Muscle of arm (tissue), 12 donors: ENCODE measurements around the gene WIPF1. TPM values are rescaled to one million over a fixed set of nuclear protein-coding genes. Genes with fewer than 3 reads are reported as not detected.
A peak's percentile ranks its signal among the peaks of the same experiment; 100 is the strongest.

Experiments
- DNase-seq: peaks from one replicate; pipeline ENCODE4 v3.0.0-alpha.2; 2013
- polyA plus RNA-seq, 12 donors: library from polyadenylated mRNA; unstranded; fragments of 120-200 nt; gene quantifications; one replicate each; pipeline ENCODE4 v1.2.1, GENCODE V29; 2013; ENCODE audit not compliant: insufficient read length in 12 of 12

The WIPF1 gene
- polyA plus RNA-seq, 12 donors = 33.2 to 68.3 (median 43.9) TPM; not detected in 1

DNA sequence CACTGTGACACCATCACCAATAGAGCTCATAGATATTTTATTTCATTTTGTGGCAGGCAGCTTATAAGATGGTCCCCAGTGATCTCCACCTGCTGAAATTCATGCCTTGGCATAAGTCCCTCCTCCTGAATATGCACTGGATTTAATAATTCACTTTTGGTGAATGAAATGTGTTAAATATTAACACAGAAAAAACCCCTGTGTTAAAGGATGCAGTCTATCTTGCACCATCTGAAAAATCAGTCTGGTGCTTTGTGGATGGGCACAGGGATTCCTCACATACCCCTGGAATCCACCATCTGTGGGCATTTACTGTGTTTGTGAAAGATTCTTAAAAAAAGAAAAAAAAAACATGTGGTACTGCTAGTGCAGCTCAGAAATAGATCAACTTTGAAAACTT, 26.1 kb upstream of the WIPF1 start:
- DNase-seq = no peak

DNA sequence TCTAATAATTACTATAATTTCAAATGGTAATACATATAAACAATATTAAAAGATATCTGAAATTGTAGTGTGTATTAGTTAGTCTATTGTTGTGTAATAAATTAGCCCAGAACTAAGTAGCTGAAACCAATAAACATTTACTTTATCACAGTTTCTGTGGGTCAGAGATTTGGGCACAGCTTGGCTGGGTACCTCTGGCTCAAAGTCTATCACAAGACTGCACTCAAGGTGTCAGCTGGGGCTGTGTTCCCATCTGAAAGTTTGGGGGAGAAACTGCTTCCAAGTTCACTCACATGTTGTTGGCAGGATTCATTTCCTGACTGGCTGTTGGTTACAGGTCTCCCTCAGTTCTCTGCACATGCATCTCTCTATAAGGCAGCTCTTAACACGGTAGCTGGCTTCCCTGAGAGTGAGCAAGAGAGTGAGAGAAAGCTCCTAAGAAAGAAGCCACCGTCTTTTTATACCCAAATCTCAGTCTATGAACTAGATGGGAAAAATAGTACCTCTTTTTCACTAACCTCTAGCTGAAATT, 25.6 kb upstream of the WIPF1 start:
- no peak for DNase-seq

DNA sequence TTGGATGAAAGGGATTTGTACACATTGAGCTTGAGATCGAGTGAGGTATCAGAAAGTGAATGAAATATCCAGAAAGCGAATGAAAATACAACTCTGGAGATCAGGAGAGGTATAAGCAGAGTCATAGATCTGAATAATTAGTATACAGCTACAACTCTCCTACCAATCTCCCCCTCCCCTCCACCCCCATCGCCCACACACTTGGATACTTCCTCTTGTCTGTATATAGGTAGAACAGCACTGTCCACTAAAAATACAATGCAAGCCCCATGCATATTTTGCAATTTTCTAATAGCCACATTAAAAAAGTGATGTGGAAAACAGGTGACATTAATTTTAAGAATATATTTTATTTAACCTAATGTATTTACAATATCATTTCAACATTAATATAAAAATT, 23.7 kb upstream of the WIPF1 start:
- DNase-seq = no peak

DNA sequence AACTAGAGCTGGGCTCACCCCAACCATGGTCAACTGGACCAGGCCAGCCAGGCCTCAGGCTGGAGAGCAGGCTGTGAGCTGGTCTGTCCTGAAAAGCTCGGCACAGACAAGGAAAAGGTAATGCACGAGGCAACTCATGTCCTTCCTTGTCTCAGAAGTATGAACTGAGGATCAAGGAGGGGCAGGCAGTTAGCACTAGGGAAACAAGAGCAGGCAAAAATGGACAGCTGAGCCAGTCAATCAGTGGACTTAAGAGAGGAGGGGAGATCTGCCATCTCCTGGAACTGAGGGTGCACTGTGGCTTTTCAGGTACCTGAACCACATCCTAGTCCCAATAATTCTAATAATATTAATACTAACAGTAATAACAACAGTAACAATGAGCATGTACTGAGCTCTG, 20.6 kb upstream of the WIPF1 start:
- no peak for DNase-seq

DNA sequence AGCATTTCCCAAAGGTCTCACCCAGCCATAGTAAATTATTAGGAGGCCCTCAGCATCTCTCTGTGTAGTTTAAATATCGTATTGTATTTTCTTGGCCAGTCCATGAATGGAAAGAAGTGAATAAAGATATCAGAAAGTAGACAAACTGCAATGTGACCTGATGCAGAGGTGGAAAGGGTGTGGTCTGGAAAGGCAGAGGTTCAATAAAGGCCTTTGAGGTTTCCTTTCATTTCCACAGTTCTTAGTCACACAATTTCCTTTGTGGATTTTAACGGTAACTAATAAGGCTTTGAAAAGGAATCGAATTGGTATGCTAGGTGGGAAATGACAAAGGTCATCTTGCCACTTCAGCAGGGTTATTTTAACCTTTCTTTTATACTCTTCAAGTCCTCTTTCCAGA, 20.1 kb upstream of the WIPF1 start:
- DNase-seq = no peak

DNA sequence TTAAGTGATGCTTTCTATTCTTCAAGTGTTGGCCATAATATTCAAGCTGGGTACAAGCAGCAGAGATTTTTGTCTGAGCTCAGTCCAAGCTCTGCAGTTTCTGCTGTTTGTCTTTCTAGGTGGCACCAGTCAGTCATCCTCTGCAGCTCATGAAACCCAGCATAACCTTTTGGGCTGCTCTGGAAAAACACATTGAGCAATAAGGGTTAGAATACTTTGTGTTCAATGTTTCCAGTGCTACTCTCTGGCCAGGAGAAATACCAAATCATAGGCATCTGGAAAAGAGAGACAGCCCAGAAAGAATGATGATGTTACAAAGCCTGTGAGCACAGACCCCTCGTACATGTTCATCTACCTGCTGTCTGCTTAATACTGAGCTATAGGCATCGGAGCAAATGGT, 19.5 kb upstream of the WIPF1 start:
- DNase-seq = no peak

DNA sequence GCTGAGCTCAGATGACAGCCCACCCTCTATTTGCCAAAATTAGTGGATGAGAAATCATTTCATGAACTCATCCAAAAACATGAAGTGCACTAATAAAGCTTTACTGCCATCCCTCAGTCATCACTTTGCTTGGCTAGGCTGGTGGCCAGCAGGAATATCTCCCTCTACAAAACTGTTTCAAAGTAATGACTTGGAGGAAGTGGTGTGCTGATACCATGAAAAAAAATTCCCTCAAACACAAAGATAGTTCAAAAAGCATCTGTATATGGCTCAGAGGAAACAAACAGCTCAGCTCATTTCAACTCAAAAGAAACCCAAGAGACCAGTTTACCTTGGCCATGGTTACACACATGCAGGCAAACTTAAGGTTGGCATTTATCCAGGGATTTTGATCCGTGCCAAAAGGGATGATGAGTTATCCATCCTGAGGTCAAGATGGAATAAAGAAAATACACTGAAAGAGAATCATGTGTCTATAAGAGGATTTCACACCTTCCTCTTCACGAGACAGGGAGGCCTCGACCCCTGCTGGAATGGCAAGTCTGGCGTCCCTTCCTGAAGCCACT, 18.4 kb upstream of the WIPF1 start:
- DNase-seq = peak; percentile 57

DNA sequence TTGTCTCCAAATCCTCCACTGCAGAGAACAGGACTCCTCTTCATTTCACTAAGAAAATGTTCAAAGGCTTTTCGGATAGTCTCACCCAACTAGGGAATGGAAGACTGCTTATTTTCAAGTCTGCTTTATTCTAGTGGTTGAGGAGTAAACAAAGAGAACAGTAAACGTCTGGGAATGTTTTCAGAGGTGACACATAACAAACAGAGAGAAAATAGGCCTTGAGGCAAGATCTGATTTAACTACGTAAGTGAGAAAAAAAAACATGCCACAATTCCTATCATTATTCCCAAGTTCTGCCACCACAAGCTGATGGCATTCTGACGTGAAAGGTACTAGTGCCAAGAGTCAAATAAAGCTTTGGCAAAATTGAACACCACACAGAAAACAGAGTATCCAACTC, 16.7 kb upstream of the WIPF1 start:
- DNase-seq = no peak

DNA sequence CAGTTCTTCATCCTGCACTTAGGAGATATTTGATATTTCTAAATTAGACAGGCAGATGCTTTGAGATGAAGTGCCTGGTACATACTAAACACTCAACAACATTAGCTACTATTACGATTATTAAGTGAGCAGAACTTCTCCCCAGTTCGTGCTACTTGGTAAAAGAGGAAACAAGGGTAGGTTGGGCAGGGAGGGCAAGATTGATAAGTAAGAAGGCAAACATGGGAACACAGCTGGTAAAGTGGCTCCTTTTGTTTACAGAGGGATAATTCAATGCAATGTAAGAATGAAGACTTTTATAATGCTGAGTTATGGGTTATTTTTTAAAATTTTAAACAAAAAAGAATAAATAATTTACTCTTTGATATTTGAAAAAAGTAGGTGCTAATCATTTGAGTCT, 15.9 kb upstream of the WIPF1 start:
- no peak for DNase-seq

DNA sequence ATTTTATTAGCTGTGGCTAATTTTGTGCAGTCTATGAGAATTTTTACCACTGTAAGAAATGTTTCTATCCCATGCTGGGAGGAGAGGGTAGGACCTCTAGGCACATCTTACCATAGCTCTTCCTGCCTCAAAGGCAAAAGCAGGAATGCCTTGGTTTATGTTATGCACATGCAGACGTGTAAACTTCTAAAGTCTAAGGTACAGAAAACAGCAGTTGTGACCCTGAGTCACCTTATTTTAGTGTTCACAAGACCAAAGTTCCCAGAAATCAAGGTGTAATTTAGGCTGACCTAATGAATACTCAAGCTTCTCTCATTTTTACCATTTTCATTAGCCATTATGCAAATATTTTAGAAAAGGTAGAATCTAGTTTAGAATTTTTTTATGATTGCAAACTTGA, 15.4 kb upstream of the WIPF1 start:
- DNase-seq = no peak

DNA sequence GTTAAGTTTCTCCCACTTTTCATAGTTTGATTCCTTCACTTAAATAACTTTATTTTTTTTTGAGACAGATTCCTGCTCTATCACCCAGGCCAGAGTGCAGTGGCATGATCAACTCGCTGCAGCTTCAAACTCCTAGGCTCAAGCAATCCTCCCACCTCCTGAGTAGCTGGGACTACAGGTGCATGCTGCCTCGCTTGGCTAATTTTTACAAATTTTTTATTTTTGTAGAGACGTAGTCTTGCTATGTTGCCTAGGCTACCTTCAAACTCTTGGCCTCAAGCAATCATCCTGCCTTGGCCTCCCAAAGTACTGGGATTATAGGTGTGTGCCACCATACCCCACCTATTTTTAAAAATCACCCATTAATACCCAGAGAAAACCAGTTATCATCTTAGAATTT, 14.2 kb upstream of the WIPF1 start:
- no peak for DNase-seq

DNA sequence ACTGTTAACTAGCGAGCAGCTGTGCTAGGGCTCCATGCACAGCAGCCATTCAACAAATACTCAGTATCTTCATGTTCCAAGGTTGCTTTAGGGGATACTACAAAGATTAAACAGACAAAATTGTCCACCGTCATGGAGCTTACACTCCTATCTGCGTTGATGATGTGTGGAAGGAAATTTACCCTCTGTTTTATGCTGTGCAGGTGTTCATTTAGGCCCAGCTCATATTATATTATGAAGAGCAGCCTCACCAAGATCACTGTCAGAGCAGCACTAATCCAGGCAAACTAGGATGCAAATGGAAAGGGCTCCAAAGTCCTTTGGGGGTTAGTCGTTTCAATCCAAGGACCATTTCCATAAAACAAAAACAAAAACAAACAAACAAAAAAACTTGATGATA, 13.4 kb upstream of the WIPF1 start:
- DNase-seq = no peak

DNA sequence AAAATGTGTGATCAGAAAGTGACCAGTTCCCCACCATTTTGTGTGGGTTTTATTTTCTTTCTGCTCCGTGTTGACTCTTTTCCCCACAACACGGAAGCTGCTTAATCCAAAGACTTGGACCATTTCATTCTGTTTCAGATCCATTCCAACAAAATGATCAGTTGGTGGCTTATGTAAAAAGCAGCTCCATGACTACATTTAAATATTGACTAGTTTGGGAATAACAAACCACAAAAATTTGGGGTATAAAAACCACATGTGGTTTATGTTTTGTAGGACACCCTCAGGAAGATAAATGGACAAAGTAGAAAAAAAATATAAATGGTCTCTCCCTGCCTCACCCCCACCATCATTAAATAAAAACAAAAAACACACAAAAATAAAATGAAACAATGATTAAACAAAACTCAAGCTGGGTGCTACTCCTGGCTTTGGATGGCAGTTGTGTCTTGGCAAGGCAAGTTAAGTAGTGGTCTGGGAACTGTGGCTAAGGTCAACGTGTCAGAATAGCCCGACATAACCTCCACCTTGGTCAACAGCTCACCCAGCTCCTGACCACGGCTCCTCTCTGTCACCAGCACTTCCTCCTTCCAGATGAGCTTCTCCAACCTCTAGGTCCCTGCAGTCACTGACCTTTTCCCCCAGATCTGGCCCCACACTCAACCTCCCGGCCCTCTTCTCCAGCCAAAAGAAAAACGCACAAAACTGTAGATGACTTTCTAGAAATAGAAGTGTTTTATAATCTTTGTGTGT, 12.8 kb upstream of the WIPF1 start:
- no peak for DNase-seq

DNA sequence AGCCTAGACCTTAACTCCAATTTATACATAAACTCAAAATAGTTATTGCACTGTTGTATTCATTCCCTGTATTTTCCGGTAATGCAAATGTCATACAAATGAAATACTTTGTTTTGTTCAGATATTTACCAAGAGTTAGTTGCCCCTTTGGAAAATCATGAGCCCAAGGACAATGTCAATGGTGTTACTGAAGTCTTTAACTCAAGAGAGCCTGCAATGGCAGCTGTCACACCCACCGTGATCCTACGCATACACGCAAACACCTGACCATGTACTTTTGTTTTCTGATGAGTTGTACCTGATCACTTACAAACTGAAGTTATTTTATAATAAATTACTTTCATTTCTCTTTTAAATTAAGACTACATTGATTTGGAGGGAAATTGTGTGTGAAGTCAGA, 11.7 kb upstream of the WIPF1 start:
- DNase-seq = no peak

DNA sequence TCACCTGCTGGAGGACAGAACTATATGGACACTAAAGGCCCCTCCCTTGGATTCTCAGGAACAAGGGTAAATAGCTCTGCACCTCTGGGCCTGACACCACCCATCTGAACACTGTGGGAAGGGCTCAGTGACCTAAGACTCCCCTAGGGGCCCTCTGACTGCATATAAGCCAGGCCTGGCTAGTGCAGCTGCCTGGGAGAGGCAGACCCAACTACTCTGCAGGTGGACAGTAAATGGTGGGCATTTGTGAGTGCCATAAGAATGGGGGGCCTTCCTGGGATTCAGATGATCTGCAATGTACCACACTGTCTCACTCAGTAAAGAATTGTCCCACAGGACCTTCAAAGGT, 11.2 kb upstream of the WIPF1 start:
- no peak for DNase-seq

DNA sequence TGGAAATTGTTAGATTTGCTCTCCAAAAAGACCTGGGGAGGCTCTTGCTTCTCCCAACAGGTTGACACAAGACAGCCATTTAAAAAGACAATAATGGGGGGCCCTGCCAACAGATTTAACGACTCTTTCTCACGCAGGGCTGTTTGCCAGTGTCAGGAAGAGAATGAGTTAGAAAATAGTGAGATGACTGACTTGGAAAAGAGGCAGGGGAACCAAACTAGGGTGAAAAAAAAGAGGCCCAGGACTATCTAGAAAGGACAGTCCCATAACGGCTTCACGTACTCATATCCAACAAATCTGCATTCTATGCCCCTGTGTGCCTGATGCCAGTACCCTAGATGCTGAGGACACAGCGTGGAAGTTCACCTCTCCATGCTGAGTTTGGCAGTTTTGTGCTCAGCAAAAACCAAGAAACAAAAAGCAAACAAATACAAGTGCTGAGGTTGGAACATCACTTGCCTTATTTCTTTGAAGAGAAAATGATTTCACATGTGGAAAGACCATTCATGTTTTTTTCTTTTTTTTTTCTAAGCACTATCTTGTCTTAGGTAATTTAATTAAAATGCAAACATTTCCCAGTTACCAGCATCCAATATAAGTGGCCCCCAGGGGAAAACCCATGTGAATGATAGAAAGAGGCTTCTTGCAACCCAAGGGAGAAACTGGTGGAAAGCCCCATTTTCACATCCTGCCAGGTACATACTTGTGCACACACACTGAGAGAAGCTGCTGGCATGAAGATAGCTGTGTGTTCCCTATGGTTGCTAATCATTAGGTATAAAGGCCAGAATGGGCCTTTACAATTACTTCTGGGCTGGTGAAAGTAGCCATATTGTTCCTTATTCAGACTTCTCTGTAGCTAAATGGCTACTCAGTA, 10.6 kb upstream of the WIPF1 start:
- DNase-seq = no peak

DNA sequence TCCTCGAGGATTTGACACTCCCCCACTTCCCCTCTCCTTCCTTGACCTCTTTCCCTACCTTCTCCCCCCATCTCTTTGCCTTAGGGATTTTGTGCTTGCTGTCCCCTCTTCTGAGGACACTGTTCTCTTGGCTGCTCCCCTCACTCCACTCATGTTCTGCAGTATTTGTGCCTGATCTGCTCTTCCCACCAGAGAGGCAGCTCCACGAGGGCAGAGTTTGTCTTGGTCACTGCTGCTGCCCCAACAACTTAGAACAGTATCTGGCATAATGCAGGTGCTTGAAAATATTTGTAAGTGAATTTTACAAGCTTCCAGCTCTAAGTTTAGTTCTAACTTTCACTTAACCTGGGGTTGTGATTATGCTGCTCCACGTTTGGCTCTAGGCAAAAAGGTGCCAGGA, 10.0 kb upstream of the WIPF1 start:
- DNase-seq = no peak

DNA sequence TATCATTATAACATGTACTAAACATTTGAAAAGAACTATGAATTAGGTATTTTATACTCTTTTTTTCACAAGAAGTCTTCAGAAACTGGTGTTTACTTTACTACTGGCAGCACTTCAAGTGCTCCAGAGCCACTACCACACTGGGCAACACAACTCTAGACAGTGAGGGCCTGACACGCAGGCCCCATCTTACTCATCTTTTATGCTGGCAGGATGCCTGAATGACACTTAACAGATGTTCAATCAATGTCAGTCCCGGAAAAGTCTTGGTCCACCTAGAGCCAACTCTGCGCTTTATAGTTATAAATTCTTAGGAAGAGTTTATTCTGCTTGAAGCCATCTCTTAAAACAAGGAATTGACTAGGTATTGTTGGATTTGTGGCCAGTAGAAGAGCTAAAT, 8.7 kb upstream of the WIPF1 start:
- no peak for DNase-seq

DNA sequence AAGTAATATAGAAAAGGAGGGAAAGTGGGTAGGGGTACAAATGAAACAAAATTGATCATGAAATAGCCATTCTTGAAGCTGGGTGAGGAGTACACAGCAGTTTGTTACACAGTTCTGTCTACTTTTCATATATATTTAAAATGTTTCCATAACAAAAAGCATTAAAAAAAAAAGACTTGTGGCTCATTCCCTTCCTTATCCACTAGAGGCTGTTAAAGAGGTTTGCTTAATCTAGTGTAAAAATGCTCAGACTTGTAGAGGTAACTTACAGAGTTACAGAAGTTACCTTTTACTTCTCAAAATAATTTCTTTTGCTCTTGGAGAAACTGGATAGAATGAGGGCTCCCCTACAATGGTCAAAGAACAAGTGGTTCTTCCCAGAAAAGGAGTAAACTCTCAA, 8.1 kb upstream of the WIPF1 start:
- no peak for DNase-seq

DNA sequence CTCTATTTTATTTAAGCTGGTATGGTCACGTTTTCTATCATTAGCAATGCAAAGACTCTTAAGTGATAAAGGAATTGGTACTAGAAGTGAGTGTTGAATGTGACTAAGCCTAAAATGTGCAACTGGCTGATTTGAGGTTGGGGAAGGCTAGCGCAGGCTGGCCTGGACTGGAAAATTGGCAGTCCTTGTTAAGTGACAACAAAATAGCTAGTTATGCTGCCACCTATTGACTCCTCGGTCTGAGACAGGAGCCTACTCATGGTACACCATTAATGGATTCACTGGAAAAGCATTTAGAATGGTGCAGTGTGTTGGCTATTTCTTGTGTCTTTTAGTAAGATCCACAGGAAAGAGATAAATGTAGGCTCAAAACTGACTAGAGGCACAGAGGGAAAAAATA, 5.7 kb upstream of the WIPF1 start:
- DNase-seq = peak; percentile 68

DNA sequence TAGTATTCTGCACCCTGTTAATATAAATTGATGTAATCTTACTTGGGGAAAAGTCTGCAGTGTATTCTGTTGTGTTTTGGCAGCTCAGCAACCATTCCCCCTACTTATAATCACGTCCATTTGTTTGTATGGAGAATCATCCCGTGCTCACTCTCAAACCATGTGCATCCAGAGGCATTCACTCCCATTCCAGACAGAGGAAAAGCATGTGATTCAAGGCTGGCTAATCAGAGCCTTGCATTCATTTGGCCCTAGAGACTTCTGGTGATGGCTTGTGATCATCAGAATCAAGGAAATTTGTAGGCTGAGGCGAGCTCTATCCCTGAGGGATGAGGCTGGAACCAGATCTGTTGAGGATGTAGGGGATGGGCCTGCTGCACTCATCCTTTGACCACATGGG, 5.1 kb upstream of the WIPF1 start:
- DNase-seq = no peak

DNA sequence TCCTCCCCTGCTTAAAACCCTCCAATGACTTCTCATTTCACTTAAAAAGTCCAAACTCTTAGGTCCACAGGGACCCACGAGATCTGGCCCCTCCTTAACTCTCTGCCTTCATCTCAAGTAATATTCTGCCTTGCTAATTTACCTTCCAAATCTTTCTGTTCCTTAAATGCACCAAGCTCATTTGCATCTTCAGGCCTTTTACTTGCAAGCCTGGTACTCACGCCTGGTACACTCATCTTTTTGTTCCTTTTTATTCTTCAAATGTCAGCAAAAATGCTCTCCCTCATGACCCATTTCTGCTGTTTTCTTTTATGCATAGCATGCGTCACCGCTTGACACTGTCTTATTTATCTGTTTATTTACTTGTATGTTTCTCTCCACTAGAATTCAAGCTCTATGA, 2.7 kb upstream of the WIPF1 start:
- DNase-seq = no peak

DNA sequence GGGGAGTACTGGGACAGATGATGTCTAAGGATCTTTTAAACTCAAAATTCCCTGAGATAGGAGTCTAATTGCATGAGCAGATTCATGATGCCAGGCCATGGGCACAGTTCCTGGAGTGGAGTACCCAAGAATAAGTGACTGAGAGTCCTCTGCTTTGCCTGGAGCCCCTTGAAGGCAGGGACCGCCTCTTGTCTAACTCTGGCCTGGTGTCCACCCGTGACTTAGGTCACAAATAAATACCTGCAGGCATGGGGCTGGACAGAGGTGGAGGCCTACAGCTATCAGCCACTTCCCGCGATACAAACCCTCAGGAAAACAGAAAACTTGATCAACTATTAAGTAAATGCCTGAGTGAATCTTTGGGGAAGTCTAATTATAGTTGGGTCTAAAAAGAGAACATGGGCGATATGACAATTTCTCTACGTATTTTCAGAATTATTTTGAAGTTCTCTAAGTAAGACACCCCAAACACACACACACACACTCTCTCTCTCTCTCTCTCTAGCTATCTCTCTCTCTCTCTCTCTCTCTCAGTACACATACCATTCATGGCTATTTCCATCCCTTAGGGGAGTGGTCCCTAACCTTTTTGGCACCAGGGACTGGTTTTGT, 1.8 kb upstream of the WIPF1 start:
- DNase-seq = no peak
